MCF 10A (cell line): ENCODE data around the gene SLC7A1. TPM values are rescaled to one million over a fixed set of nuclear protein-coding genes. Genes with fewer than 3 reads are reported as not detected.
A peak's percentile ranks its signal among the peaks of the same experiment; 100 is the strongest.

ENCODE experiments used
- BruUV-seq: library from RNA; stranded (reverse); fragments of 400-500 nt; replicated peaks from 2 replicates; lab custom pipeline; 2021; lab: Mats Ljungman, UMichigan
- CTCF ChIA-PET: fragments of 300-600 bp; sonication (Branson Sonifier 250); formaldehyde crosslinking; extraction: SDS; loops from one replicate; lab custom pipeline; 2021; ENCODE audit warnings: antibody characterized with exemption, inconsistent platforms; lab: Yijun Ruan, JAX
- POLR2A ChIA-PET: fragments of 300-600, 350-650 bp; sonication (Branson Sonifier 250); formaldehyde crosslinking; extraction: SDS; loops from one replicate; lab custom pipeline; 2020; ENCODE audit warnings: antibody characterized with exemption, inconsistent platforms; lab: Yijun Ruan, JAX
- DNase-seq: peaks from one replicate; pipeline ENCODE4 v3.0.0-alpha.2; 2018; ENCODE audit not compliant: unreplicated experiment
- H3K27ac Mint-ChIP-seq: one replicate; pipeline ENCODE4 v1.8.0; 2022; ENCODE audit warnings: mild to moderate bottlenecking, low read depth, mixed read lengths; ENCODE audit not compliant: unreplicated experiment
- H3K27me3 Mint-ChIP-seq: one replicate; pipeline ENCODE4 v1.8.0; 2022; ENCODE audit warnings: mixed read lengths; ENCODE audit not compliant: insufficient read depth, unreplicated experiment
- H3K36me3 Mint-ChIP-seq: one replicate; pipeline ENCODE4 v1.8.0; 2022; ENCODE audit warnings: mild to moderate bottlenecking, moderate library complexity, mixed read lengths; ENCODE audit not compliant: insufficient read depth, unreplicated experiment
- H3K4me1 Mint-ChIP-seq: one replicate; pipeline ENCODE4 v1.8.0; 2022; ENCODE audit warnings: mixed read lengths; ENCODE audit not compliant: insufficient read depth, unreplicated experiment
- H3K4me3 Mint-ChIP-seq: one replicate; pipeline ENCODE4 v1.8.0; 2022; ENCODE audit warnings: mild to moderate bottlenecking, moderate library complexity, mixed read lengths; ENCODE audit not compliant: unreplicated experiment
- H3K9me3 Mint-ChIP-seq: one replicate; pipeline ENCODE4 v1.8.0; 2022; ENCODE audit warnings: mixed read lengths; ENCODE audit not compliant: unreplicated experiment
- CTCF ChIP-seq: fragments of 200-600 bp; IDR thresholded peaks from one replicate; pipeline ENCODE4 v1.8.0; 2022; ENCODE audit warnings: antibody characterized with exemption, mild to moderate bottlenecking; ENCODE audit not compliant: unreplicated experiment
- intact Hi-C: fragments of 100-400 bp; cut with micrococcal nuclease; formaldehyde crosslinking; loops from 2 replicates; pipeline ENCODE4 v1.14.1; 2022
- total RNA-seq: library from RNA; stranded (reverse); gene quantifications from 2 replicates; pipeline ENCODE4 v1.2.3, GENCODE V29; 2022

Gene SLC7A1
- total RNA-seq, 1 experiment from 2014 or later = 194 TPM

GRCh38 chr13:29523199-29523961 is 72.1 kb downstream of the SLC7A1 start:
- no peak overlapping the region for H3K27ac Mint-ChIP-seq
- POLR2A ChIA-PET = no interaction called here
- H3K4me1 Mint-ChIP-seq = no peaks in the 10 kb centered on the region
- CTCF ChIA-PET = interaction anchor here (4.1 kb wide), 1 partner anchor 15 kb away, joined by 12 read pairs; no protein-coding TSS in a partner anchor
- DNase-seq = no peak
- no peaks in the 10 kb centered on the region for H3K27me3 Mint-ChIP-seq
- intact Hi-C loops = no loop called here
- BruUV-seq = no TSS peak
- H3K4me3 Mint-ChIP-seq = no peak overlapping the region
- no peak for TF ChIP-seq CTCF
- peaks cover 78% of the 10 kb centered on the region for H3K36me3 Mint-ChIP-seq
- H3K9me3 Mint-ChIP-seq = no peaks in the 10 kb centered on the region

GRCh38 chr13:29522044-29522685 is 73.3 kb downstream of the SLC7A1 start:
- intact Hi-C loops = no loop called here
- ChIA-PET CTCF (interaction anchor here (4.1 kb wide), 1 partner anchor 14 kb away, joined by 12 read pairs; no protein-coding TSS in a partner anchor), POLR2A (interaction anchor here (0.5 kb wide), 1 partner anchor 228 kb away, joined by 3 read pairs; no protein-coding TSS in a partner anchor)
- no peak for TF ChIP-seq CTCF
- Mint-ChIP-seq H3K4me3 (no peak overlapping the region), H3K36me3 (peaks cover 76% of the 10 kb centered on the region), H3K27me3 (no peaks in the 10 kb centered on the region), H3K27ac (no peak overlapping the region), H3K4me1 (no peaks in the 10 kb centered on the region), H3K9me3 (no peaks in the 10 kb centered on the region)
- peak; percentile 54 for DNase-seq
- no TSS peak for BruUV-seq

GRCh38 chr13:29521336-29521735 is 74.2 kb downstream of the SLC7A1 start:
- H3K36me3 Mint-ChIP-seq = peaks cover 75% of the 10 kb centered on the region
- H3K27me3 Mint-ChIP-seq = no peaks in the 10 kb centered on the region
- H3K4me3 Mint-ChIP-seq = no peak overlapping the region
- intact Hi-C loops = no loop called here
- CTCF ChIA-PET = interaction anchor here (0.6 to 4.1 kb wide), 3 partner anchors 13 to 917 kb away, joined by 3 to 12 read pairs (median 6); no protein-coding TSS in a partner anchor
- no peak overlapping the region for H3K27ac Mint-ChIP-seq
- POLR2A ChIA-PET = interaction anchor here (0.5 kb wide), 1 partner anchor 229 kb away, joined by 3 read pairs; no protein-coding TSS in a partner anchor
- H3K9me3 Mint-ChIP-seq = no peaks in the 10 kb centered on the region
- no TSS peak for BruUV-seq
- no peaks in the 10 kb centered on the region for H3K4me1 Mint-ChIP-seq
- DNase-seq = no peak
- TF ChIP-seq CTCF = no peak

GRCh38 chr13:29520671-29521070 is 74.8 kb downstream of the SLC7A1 start:
- Mint-ChIP-seq H3K4me1 (no peaks in the 10 kb centered on the region), H3K36me3 (peaks cover 76% of the 10 kb centered on the region), H3K9me3 (no peaks in the 10 kb centered on the region), H3K27ac (no peak overlapping the region), H3K4me3 (no peak overlapping the region), H3K27me3 (no peaks in the 10 kb centered on the region)
- TF ChIP-seq CTCF = no peak
- intact Hi-C loops = no loop called here
- POLR2A ChIA-PET = no interaction called here
- CTCF ChIA-PET = interaction anchor here (0.6 to 4.1 kb wide), 2 partner anchors 10 to 13 kb away, joined by 5 to 12 read pairs; no protein-coding TSS in a partner anchor
- BruUV-seq = no TSS peak
- no peak for DNase-seq
